ENCODE results near the gene SLC30A9.

- TF ChIP-seq CTCF (IDR thresholded peaks at IDR 0.05 in 4 of 5, conservative IDR thresholded peaks at IDR 0.05 in 1 of 5): no peak
- TF ChIP-seq POLR2A (IDR thresholded peaks at IDR 0.05): no peak
Observed at GRCh38 chr4:41976775-41977516, 13.4 kb upstream of the SLC30A9 start.

Data from gastrocnemius medialis (tissue), 4 donors.